Breast epithelium (tissue), 3 donors: ENCODE measurements around the gene BTN1A1.

Experiments
- CTCF ChIP-seq, 3 donors: fragments of 450-650 bp; IDR thresholded peaks; one replicate each; pipeline ENCODE4 v1.5.1; 2016 to 2017; ENCODE audit warnings: antibody characterized with exemption in 3 of 3, mild to moderate bottlenecking in 3 of 3, moderate library complexity in 3 of 3
- POLR2A ChIP-seq: fragments of 450-650 bp; IDR thresholded peaks from one replicate; pipeline ENCODE4 v1.6.1; 2016; ENCODE audit warnings: antibody characterized with exemption, mild to moderate bottlenecking, moderate library complexity
- POLR2AphosphoS5 ChIP-seq, 3 donors: sonication (generic); formaldehyde crosslinking; IDR thresholded peaks; one replicate each; pipeline ENCODE4 v1.6.1; 2017; ENCODE audit warnings: antibody characterized with exemption in 3 of 3

DNA sequence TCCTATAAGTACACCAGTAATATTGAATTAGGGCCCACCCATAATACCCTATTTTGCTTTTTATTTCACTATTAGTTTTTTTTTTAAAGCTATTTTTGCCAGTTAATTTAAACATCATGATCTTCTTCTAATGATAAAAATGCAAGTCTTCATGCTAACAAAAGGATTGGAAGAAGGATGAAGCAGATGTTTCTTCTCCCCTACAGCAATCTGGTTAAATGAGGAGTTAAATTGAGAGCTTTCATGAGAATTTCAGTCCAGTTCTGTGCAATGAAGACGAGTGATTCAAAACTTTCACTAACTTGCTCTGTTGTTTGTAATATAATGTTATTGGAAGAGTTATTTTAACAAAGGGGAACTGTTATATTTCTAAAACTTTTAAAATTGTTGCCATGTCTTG, 41.5 kb downstream of the BTN1A1 start:
- TF ChIP-seq CTCF (IDR thresholded peaks at IDR 0.05) (no peak), POLR2AphosphoS5 (IDR thresholded peaks at IDR 0.05) (no peak), POLR2A (no peak)
